Left forelimb (tissue), 1 donor: ENCODE results near the gene ADAMTS2.
A peak's percentile ranks its signal among the peaks of the same experiment; 100 is the strongest.
"Not testable (repeated sequence)": the region's sequence is repeated elsewhere in the genome, so short reads cannot be mapped to it uniquely, and the experiment has no call there.

Experiments used
- DNase-seq: peaks from one replicate; pipeline ENCODE4 v3.0.0-alpha.2; 2018; ENCODE audit warnings: low spot score

The ADAMTS2 gene

GRCh38 chr5:179296150-179296821 is 49.0 kb downstream of the ADAMTS2 start:
- DNase-seq: no peak

GRCh38 chr5:179295778-179296149 is 49.5 kb downstream of the ADAMTS2 start:
- no peak for DNase-seq

- no peak for DNase-seq
Measured at GRCh38 chr5:179294891-179295777, 50.1 kb downstream of the ADAMTS2 start.

- DNase-seq: no peak
Measured at GRCh38 chr5:179294131-179294780, 51.0 kb downstream of the ADAMTS2 start.

- no peak for DNase-seq
Measured at GRCh38 chr5:179292681-179293635, 52.3 kb downstream of the ADAMTS2 start.

GRCh38 chr5:179292202-179292601 is 53.1 kb downstream of the ADAMTS2 start:
- DNase-seq: no peak

- no peak for DNase-seq
Measured at GRCh38 chr5:179290681-179291540, 54.4 kb downstream of the ADAMTS2 start.

GRCh38 chr5:179289756-179290385 is 55.4 kb downstream of the ADAMTS2 start:
- DNase-seq: no peak

GRCh38 chr5:179288809-179289185 is 56.5 kb downstream of the ADAMTS2 start:
- DNase-seq: no peak

GRCh38 chr5:179288101-179288808 is 57.0 kb downstream of the ADAMTS2 start:
- DNase-seq: no peak

- DNase-seq: no peak
Measured at GRCh38 chr5:179287631-179288030, 57.6 kb downstream of the ADAMTS2 start.

- DNase-seq: no peak
Measured at GRCh38 chr5:179287071-179287470, 58.2 kb downstream of the ADAMTS2 start.

- not testable (repeated sequence) for DNase-seq
Measured at GRCh38 chr5:179285776-179286162, 59.5 kb downstream of the ADAMTS2 start.

- DNase-seq: no peak
Measured at GRCh38 chr5:179284751-179285631, 60.3 kb downstream of the ADAMTS2 start.

- not testable (repeated sequence) for DNase-seq
Measured at GRCh38 chr5:179283908-179284307, 61.4 kb downstream of the ADAMTS2 start.

GRCh38 chr5:179281694-179282093 is 63.6 kb downstream of the ADAMTS2 start:
- peak; percentile 12 for DNase-seq

- DNase-seq: no peak
Measured at GRCh38 chr5:179280095-179280490, 65.2 kb downstream of the ADAMTS2 start.

- DNase-seq: no peak
Measured at GRCh38 chr5:179279347-179280094, 65.7 kb downstream of the ADAMTS2 start.
